Caki2 (cell line): Measurements from ENCODE around the gene SALL3. TPM values are rescaled to one million over a fixed set of nuclear protein-coding genes. Genes with fewer than 3 reads are reported as not detected.
"Not testable (repeated sequence)": the region's sequence is repeated elsewhere in the genome, so short reads cannot be mapped to it uniquely, and the experiment has no call there.

Experiments used
- DNase-seq: peaks from one replicate; pipeline ENCODE4 v3.0.0-alpha.2; 2015; ENCODE audit warnings: low read depth
- in situ Hi-C: cut with HindIII; loops from 2 replicates; pipeline ENCODE4 v1.10.0; 2016; ENCODE audit warnings: low sequenced_read_pairs, low pct_unique_long_range_greater_than_20kb, mixed read lengths
- total RNA-seq: library from RNA; depleted of rRNA; stranded (reverse); fragments of >200 nt; shearing (Covaris generic); gene quantifications from 2 replicates; pipeline ENCODE4 v1.2.3, GENCODE V29; 2014; ENCODE audit warnings: low replicate concordance; rRNA removed

Gene SALL3
- not detected in 2 replicates for total RNA-seq

GRCh38 chr18:78979730-78980278, at the start of gene SALL3:
TSS of gene SALL3 (plus strand) at chr18:78979818. CDS start at chr18:78980275, 457 bp downstream.
- in situ Hi-C loops, result no loop called here
- DNase-seq, result no peak

- DNase-seq, result no peak
- in situ Hi-C loops, result no loop called here
These were observed 47.3 kb upstream of the SALL3 start for GRCh38 chr18:78932281-78932680.

GRCh38 chr18:78934003-78934402, 45.6 kb upstream of the SALL3 start:
- no peak for DNase-seq
- in situ Hi-C loops, result no loop called here

GRCh38 chr18:78934551-78935225, 44.9 kb upstream of the SALL3 start:
- DNase-seq, result no peak
- in situ Hi-C loops, result no loop called here

GRCh38 chr18:78935406-78935805, 44.2 kb upstream of the SALL3 start:
- in situ Hi-C loops, result no loop called here
- no peak for DNase-seq

- in situ Hi-C loops, result no loop called here
- DNase-seq, result no peak
These were observed 43.2 kb upstream of the SALL3 start for GRCh38 chr18:78936251-78937005.

GRCh38 chr18:78937166-78937565, 42.5 kb upstream of the SALL3 start:
- in situ Hi-C loops, result no loop called here
- DNase-seq, result no peak

- in situ Hi-C loops, result no loop called here
- no peak for DNase-seq
These were observed 40.5 kb upstream of the SALL3 start for GRCh38 chr18:78939105-78939504.

GRCh38 chr18:78939734-78940494, 39.7 kb upstream of the SALL3 start:
- DNase-seq, result no peak
- in situ Hi-C loops, result no loop called here

- in situ Hi-C loops, DNase-seq: not testable (repeated sequence)
These were observed 37.4 kb upstream of the SALL3 start for GRCh38 chr18:78942236-78942635.

- no peak for DNase-seq
- in situ Hi-C loops, result no loop called here
These were observed 34.0 kb upstream of the SALL3 start for GRCh38 chr18:78945628-78946027.

GRCh38 chr18:78947291-78947690, 32.3 kb upstream of the SALL3 start:
- DNase-seq, result no peak
- in situ Hi-C loops, result no loop called here

- DNase-seq, result no peak
- in situ Hi-C loops, result no loop called here
These were observed 31.4 kb upstream of the SALL3 start for GRCh38 chr18:78948221-78948620.

GRCh38 chr18:78948707-78949106, 30.9 kb upstream of the SALL3 start:
- in situ Hi-C loops, result no loop called here
- no peak for DNase-seq

GRCh38 chr18:78949216-78949615, 30.4 kb upstream of the SALL3 start:
- DNase-seq, result no peak
- in situ Hi-C loops, result no loop called here

- no peak for DNase-seq
- in situ Hi-C loops, result no loop called here
These were observed 29.2 kb upstream of the SALL3 start for GRCh38 chr18:78950386-78950785.

GRCh38 chr18:78953566-78953965, 26.1 kb upstream of the SALL3 start:
- in situ Hi-C loops, result no loop called here
- DNase-seq, result no peak

GRCh38 chr18:78955051-78955450, 24.6 kb upstream of the SALL3 start:
- DNase-seq, result no peak
- in situ Hi-C loops, result no loop called here

- DNase-seq, result no peak
- in situ Hi-C loops, result no loop called here
These were observed 22.5 kb upstream of the SALL3 start for GRCh38 chr18:78957140-78957539.
